GM06990 (cell line): ENCODE data around the gene PRLR.

Experiments used
- DNase-seq: peaks from one replicate; pipeline ENCODE4 v3.0.0-alpha.2; 2011; ENCODE audit not compliant: insufficient read length; ENCODE audit errors: extremely low read depth
- H3K27me3 ChIP-seq: replicated peaks from 2 replicates; pipeline ENCODE4 v1.6.0; 2011; ENCODE audit warnings: low read length; ENCODE audit not compliant: control insufficient read depth, insufficient read depth
- H3K36me3 ChIP-seq: 2 replicates; pipeline ENCODE4 v1.5.1; 2011; ENCODE audit warnings: low read length; ENCODE audit not compliant: control insufficient read depth, insufficient read depth
- H3K4me3 ChIP-seq: replicated peaks from 2 replicates; pipeline ENCODE4 v1.5.1; 2011; ENCODE audit warnings: low read depth, mild to moderate bottlenecking, control low read depth, low read length
- TF ChIP-seq, protein P1 (sequence below): IDR thresholded peaks from 2 replicates; pipeline ENCODE4 v1.5.1; 2011; ENCODE audit warnings: low read length, control low read depth, mild to moderate bottlenecking, inconsistent platforms; ENCODE audit not compliant: insufficient read depth, poor library complexity, severe bottlenecking

The PRLR gene

DNA sequence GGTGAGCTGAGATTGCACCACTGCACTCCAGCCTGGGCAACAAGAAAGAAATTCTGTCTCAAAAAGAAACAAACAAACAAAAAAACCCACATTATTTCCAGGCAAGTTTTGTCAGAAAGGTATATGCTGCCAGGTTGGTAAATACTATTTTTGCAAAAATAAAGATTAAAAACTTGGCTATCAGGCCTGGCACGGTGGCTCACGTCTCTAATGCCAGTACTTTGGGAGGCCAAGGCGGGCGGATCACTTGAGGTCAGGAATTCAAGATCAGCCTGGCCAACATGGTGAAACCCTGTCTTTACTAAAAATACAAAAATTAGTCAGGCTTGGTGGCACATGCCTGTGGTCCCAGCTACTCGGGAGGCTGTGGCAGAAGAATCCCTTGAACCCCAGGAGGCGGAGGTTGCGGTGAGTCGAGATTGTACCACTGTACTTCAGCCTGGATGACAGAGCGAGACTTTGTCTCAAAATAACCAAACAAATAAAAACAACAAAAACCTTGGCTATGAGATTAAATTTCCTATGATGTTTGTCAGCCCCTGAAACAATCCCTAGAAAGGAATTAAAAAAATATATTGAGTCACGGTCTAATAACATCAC, 205.3 kb downstream of the PRLR start:
- no peak for DNase-seq
- Histone ChIP-seq H3K36me3 (no peaks in the 10 kb centered on the region), H3K4me3 (no peak overlapping the region), H3K27me3 (peaks cover 1% of the 10 kb centered on the region)
- TF ChIP-seq, protein P1, sequence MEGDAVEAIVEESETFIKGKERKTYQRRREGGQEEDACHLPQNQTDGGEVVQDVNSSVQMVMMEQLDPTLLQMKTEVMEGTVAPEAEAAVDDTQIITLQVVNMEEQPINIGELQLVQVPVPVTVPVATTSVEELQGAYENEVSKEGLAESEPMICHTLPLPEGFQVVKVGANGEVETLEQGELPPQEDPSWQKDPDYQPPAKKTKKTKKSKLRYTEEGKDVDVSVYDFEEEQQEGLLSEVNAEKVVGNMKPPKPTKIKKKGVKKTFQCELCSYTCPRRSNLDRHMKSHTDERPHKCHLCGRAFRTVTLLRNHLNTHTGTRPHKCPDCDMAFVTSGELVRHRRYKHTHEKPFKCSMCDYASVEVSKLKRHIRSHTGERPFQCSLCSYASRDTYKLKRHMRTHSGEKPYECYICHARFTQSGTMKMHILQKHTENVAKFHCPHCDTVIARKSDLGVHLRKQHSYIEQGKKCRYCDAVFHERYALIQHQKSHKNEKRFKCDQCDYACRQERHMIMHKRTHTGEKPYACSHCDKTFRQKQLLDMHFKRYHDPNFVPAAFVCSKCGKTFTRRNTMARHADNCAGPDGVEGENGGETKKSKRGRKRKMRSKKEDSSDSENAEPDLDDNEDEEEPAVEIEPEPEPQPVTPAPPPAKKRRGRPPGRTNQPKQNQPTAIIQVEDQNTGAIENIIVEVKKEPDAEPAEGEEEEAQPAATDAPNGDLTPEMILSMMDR = no peak

DNA sequence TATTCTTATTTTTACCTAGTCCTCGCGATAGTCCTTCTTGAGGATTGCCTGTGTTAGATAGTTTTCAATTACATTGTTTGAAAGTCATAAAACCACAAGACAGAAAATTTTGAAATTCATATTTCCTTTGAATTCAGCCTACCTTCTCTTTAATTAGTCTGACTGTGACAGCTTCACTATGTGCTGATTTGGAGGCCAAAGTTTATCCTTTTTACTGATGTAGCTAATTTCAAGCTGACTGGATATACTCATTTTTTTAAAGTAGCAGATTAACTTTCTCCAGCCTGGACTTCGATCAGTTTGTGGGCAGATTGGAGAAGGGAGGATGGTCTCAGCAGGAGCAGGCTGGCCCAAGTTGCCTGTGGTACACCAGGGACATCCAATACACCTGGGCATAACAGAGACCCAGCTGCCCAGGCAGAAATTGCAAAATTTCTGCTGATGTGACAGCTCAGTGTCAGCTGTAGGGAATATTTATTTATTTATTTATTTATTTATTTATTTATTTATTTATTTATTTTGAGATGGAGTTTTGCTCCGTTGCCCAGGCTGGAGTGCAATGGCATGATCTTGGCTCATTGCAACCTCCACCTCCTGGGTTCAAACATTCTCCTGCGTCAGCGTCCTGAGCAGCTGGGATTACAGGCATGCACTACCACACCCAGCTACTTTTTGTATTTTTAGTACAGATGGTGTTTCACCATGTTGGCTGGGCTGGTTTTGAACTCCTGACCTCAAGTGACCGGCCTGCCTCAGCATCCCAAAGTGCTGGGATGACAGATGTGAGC, 206.7 kb downstream of the PRLR start:
- Histone ChIP-seq H3K27me3 (peaks cover under 1% of the 10 kb centered on the region), H3K4me3 (no peak overlapping the region), H3K36me3 (no peaks in the 10 kb centered on the region)
- TF ChIP-seq, protein P1 = no peak
- no peak for DNase-seq

DNA sequence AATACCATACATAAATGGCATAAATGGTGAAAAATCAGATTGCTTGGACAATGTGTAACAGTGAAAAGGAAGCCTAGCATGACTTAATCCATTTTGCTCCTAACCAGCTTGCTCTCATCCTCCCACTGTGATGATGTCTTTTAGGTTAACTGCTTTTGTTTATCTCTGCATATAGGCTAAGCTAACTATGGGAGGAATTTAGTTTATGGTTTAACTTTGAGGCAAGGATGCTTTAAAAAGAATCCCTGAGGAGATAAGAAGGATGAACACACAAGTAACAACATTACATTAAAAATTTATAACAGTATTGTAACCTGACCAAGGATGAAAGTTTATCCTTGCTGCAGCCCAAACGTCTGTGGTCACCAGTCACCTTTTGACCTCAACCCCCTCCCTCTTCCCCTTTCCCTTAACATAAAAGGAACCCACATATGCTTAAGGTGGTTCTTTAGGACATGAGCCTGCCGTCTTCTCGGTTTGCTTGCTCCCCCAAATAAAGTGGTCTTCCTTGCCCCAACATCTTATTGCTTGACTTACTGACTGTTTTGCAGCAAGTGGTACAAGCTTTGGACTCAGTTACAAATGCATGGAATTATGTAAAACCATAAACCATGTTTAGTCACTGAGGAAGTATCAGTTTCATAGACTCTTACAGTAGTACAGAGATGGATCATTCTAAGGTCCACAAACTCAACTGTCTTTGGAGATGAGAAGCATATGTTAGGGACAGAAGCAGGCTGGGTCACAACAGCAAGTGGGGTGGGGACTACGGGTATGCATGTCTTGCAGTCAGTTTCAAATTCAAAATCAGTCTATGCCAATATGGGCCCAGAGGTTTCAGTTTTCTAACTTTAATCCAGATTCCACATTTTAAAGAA, 213.9 kb downstream of the PRLR start:
- TF ChIP-seq, protein P1 = no peak
- no peak for DNase-seq
- Histone ChIP-seq H3K36me3 (no peaks in the 10 kb centered on the region), H3K4me3 (no peak overlapping the region), H3K27me3 (no peaks in the 10 kb centered on the region)

DNA sequence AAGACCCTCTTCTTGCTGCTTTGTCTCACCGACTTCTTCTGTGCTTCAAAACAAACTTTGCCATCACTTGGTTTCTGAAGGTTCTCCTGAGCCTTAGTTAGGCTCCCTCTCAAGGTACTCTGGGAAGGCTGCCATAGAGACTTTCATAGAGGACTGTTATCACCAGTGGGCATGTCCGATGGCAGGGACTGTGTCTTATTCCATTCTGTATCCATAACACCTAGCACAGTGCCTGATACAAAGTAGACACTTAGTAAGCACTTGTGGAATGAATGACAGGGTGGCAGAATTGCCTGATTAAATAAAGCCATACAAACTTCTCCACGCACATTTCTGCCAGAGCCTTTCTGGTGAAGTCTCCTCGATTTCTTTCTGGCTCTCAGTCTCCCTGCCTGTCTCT, 215.2 kb downstream of the PRLR start:
- no peak for DNase-seq
- Histone ChIP-seq H3K36me3 (no peaks in the 10 kb centered on the region), H3K4me3 (no peak overlapping the region), H3K27me3 (no peaks in the 10 kb centered on the region)
- TF ChIP-seq, protein P1 = no peak

DNA sequence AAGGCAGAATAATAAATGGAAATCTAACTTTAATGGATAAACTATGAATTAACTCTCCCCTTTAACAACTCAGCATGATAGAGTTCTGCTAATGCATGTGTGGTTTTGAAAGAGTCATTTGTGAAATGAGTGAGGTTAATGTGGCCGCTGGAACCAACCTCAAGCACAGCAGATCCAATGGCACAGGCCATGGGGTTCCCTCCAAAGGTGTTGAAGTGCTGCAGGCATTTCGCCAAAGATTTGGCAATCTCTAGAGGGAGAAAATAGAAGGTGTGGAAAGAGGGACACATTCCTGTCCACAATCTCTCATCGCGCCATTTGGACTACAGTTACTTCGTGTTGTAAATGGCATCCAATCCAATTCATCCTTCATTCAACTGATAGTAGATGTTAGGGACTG, 217.5 kb downstream of the PRLR start:
- H3K27me3 ChIP-seq = no peaks in the 10 kb centered on the region
- no peak for DNase-seq
- H3K36me3 ChIP-seq = no peaks in the 10 kb centered on the region
- TF ChIP-seq, protein P1 = no peak
- H3K4me3 ChIP-seq = no peak overlapping the region
